ENCODE data around the gene RDH5. TPM values are rescaled to one million over a fixed set of nuclear protein-coding genes. Genes with fewer than 3 reads are reported as not detected.

RDH5 gene
- total RNA-seq, 1 donor from 2014 or later = 4.4 TPM

DNA sequence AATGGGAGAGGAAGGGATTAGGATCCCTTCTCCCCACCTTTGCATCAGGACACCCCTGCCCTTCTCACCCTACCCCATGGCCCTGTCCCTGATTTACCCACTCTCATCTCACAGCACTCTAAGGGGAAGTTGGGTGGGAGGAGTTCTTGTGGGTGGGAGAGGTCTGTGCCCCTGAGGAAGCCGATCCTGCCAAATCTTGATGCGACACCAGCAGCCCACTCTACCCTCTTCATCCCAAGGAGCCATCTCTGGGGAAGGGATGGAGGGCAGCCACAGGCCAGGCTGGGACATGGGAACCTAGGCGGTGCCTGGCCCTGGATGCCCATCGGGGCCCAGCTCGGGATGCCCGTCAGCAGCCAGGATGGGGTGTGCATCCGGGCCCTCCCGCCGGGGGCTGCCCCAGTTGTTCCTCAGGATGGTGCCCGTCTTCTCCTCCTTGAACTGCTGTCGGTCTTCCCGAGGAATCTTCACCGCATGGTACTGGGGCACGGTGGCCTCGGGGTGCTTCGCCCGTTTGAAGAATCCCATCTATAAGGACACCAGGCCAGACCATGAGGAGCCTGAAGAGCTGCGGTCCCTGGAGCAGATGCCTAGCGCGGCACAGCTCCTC, 35.3 kb upstream of the RDH5 start:
- TF ChIP-seq, protein P1, sequence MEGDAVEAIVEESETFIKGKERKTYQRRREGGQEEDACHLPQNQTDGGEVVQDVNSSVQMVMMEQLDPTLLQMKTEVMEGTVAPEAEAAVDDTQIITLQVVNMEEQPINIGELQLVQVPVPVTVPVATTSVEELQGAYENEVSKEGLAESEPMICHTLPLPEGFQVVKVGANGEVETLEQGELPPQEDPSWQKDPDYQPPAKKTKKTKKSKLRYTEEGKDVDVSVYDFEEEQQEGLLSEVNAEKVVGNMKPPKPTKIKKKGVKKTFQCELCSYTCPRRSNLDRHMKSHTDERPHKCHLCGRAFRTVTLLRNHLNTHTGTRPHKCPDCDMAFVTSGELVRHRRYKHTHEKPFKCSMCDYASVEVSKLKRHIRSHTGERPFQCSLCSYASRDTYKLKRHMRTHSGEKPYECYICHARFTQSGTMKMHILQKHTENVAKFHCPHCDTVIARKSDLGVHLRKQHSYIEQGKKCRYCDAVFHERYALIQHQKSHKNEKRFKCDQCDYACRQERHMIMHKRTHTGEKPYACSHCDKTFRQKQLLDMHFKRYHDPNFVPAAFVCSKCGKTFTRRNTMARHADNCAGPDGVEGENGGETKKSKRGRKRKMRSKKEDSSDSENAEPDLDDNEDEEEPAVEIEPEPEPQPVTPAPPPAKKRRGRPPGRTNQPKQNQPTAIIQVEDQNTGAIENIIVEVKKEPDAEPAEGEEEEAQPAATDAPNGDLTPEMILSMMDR (IDR thresholded peaks at IDR 0.05; ENCODE audit: unreplicated experiment) = no peak
- no peak for DNase-seq (ENCODE audit: low spot score)
- no peak overlapping the region for H3K27ac Mint-ChIP-seq (ENCODE audit: unreplicated experiment)
- H3K4me3 Mint-ChIP-seq (ENCODE audit: unreplicated experiment) = no peak overlapping the region
- peaks cover 7% of the 10 kb centered on the region for H3K4me1 Mint-ChIP-seq (ENCODE audit: unreplicated experiment)
- H3K9me3 Mint-ChIP-seq (ENCODE audit: unreplicated experiment) = no peaks in the 10 kb centered on the region
- no peaks in the 10 kb centered on the region for H3K36me3 Mint-ChIP-seq (ENCODE audit: low read depth, unreplicated experiment)
- peaks cover 13% of the 10 kb centered on the region for H3K27me3 Mint-ChIP-seq (ENCODE audit: unreplicated experiment)

GRCh38 chr12:55685671-55686070, 34.5 kb upstream of the RDH5 start:
- no peak overlapping the region for H3K27ac Mint-ChIP-seq (ENCODE audit: unreplicated experiment)
- H3K4me3 Mint-ChIP-seq (ENCODE audit: unreplicated experiment) = peak overlapping the region; percentile 3
- TF ChIP-seq, protein P1 (IDR thresholded peaks at IDR 0.05; ENCODE audit: unreplicated experiment) = no peak
- no peaks in the 10 kb centered on the region for H3K9me3 Mint-ChIP-seq (ENCODE audit: unreplicated experiment)
- peaks cover 7% of the 10 kb centered on the region for H3K4me1 Mint-ChIP-seq (ENCODE audit: unreplicated experiment)
- no peak for DNase-seq (ENCODE audit: low spot score)
- peaks cover 13% of the 10 kb centered on the region for H3K27me3 Mint-ChIP-seq (ENCODE audit: unreplicated experiment)
- H3K36me3 Mint-ChIP-seq (ENCODE audit: low read depth, unreplicated experiment) = no peaks in the 10 kb centered on the region

GRCh38 chr12:55686366-55687010, 33.7 kb upstream of the RDH5 start:
- H3K9me3 Mint-ChIP-seq (ENCODE audit: unreplicated experiment) = no peaks in the 10 kb centered on the region
- DNase-seq (ENCODE audit: low spot score) = no peak
- no peak overlapping the region for H3K27ac Mint-ChIP-seq (ENCODE audit: unreplicated experiment)
- H3K27me3 Mint-ChIP-seq (ENCODE audit: unreplicated experiment) = peaks cover 11% of the 10 kb centered on the region
- peaks cover 3% of the 10 kb centered on the region for H3K4me1 Mint-ChIP-seq (ENCODE audit: unreplicated experiment)
- no peak overlapping the region for H3K4me3 Mint-ChIP-seq (ENCODE audit: unreplicated experiment)
- H3K36me3 Mint-ChIP-seq (ENCODE audit: low read depth, unreplicated experiment) = no peaks in the 10 kb centered on the region
- TF ChIP-seq, protein P1 (IDR thresholded peaks at IDR 0.05; ENCODE audit: unreplicated experiment) = no peak

DNA sequence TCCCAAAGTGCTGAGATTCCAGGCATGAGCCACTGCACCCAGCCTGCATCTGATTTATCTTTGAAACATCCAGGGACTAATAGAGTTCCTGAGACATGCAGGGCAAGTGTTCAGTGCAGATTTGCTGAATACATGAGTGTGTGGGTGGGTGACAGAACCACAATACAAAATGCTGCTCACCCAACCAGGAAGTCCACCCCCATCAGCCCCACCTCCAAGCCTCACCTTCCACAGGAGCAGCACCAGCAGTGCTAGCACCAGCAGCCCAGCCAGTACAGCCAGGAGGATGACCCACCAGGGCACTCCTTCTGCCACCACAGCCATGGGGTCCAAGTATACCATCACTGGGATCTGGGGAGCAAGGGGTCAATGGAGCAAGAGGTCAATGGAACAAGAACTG, 32.4 kb upstream of the RDH5 start:
- no peak overlapping the region for H3K4me3 Mint-ChIP-seq (ENCODE audit: unreplicated experiment)
- H3K4me1 Mint-ChIP-seq (ENCODE audit: unreplicated experiment) = no peaks in the 10 kb centered on the region
- no peaks in the 10 kb centered on the region for H3K9me3 Mint-ChIP-seq (ENCODE audit: unreplicated experiment)
- H3K27me3 Mint-ChIP-seq (ENCODE audit: unreplicated experiment) = peaks cover 10% of the 10 kb centered on the region
- no peaks in the 10 kb centered on the region for H3K36me3 Mint-ChIP-seq (ENCODE audit: low read depth, unreplicated experiment)
- TF ChIP-seq, protein P1 (IDR thresholded peaks at IDR 0.05; ENCODE audit: unreplicated experiment) = no peak
- no peak overlapping the region for H3K27ac Mint-ChIP-seq (ENCODE audit: unreplicated experiment)
- DNase-seq (ENCODE audit: low spot score) = no peak
